Activated naive CD8-positive, alpha-beta T cell treated with anti-CD3 and anti-CD28 coated beads, Interleukin-2, amount 50 U/mL, for 16 hours (primary cell): ENCODE results near the gene PSMB11.
A peak's percentile ranks its signal among the peaks of the same experiment; 100 is the strongest.

Source experiments
- DNase-seq: peaks from one replicate; pipeline ENCODE4 v3.0.0-alpha.2; 2020; ENCODE audit warnings: low read depth, low spot score

PSMB11 gene

GRCh38 chr14:23015618-23016017 is 26.4 kb upstream of the PSMB11 start:
- DNase-seq, result no peak

- no peak for DNase-seq
These were observed 24.9 kb upstream of the PSMB11 start for GRCh38 chr14:23017091-23017490.

- DNase-seq, result no peak
These were observed 23.9 kb upstream of the PSMB11 start for GRCh38 chr14:23018107-23018506.

- DNase-seq, result no peak
These were observed 21.6 kb upstream of the PSMB11 start for GRCh38 chr14:23020143-23021128.

GRCh38 chr14:23021434-23021833 is 20.6 kb upstream of the PSMB11 start:
- no peak for DNase-seq

GRCh38 chr14:23021889-23022442 is 20.0 kb upstream of the PSMB11 start:
- DNase-seq, result no peak

- no peak for DNase-seq
These were observed 18.8 kb upstream of the PSMB11 start for GRCh38 chr14:23023022-23023794.

- no peak for DNase-seq
These were observed 18.2 kb upstream of the PSMB11 start for GRCh38 chr14:23023795-23024152.

GRCh38 chr14:23024612-23025075 is 17.4 kb upstream of the PSMB11 start:
- no peak for DNase-seq

- no peak for DNase-seq
These were observed 16.7 kb upstream of the PSMB11 start for GRCh38 chr14:23025151-23025814.

GRCh38 chr14:23028799-23029198 is 13.2 kb upstream of the PSMB11 start:
- DNase-seq, result no peak

- no peak for DNase-seq
These were observed 11.1 kb upstream of the PSMB11 start for GRCh38 chr14:23030936-23031335.

GRCh38 chr14:23033251-23033727 is 8.7 kb upstream of the PSMB11 start:
- DNase-seq, result no peak

GRCh38 chr14:23033801-23034497 is 8.1 kb upstream of the PSMB11 start:
- DNase-seq, result no peak

- peak; percentile 73 for DNase-seq
These were observed 7.3 kb upstream of the PSMB11 start, which contains the start of gene PSMB5 for GRCh38 chr14:23034498-23035302. Gene PSMB5 (minus strand): TSS chr14:23034900. CDS start chr14:23034881, 19 bp downstream.

- DNase-seq, result no peak
These were observed 6.5 kb upstream of the PSMB11 start for GRCh38 chr14:23035303-23036144.

- DNase-seq, result no peak
These were observed 1.9 kb upstream of the PSMB11 start for GRCh38 chr14:23040100-23040499.

GRCh38 chr14:23041729-23042128 is 283 bp upstream of the PSMB11 start:
- no peak for DNase-seq

GRCh38 chr14:23043145-23043544 is 1.1 kb downstream of the PSMB11 start:
- no peak for DNase-seq
